GM18499 (cell line): ENCODE measurements around the gene ZBTB21.
A peak's percentile ranks its signal among the peaks of the same experiment; 100 is the strongest.

Experiments used
- ATAC-seq: cut with Tn5 transposase; IDR thresholded peaks from one replicate; pipeline ENCODE4 v1.9.1; 2021; ENCODE audit warnings: moderate number of reproducible peaks; ENCODE audit not compliant: insufficient read depth, unreplicated experiment

ZBTB21 gene

GRCh38 chr21:42021371-42022090, 11.4 kb upstream of the ZBTB21 start:
- ATAC-seq, result no peak

- ATAC-seq, result no peak
Observed at GRCh38 chr21:42019706-42020105, 9.5 kb upstream of the ZBTB21 start.

- no peak for ATAC-seq
Observed at GRCh38 chr21:42019101-42019605, 9.0 kb upstream of the ZBTB21 start.

GRCh38 chr21:42017022-42017421, 6.9 kb upstream of the ZBTB21 start:
- ATAC-seq, result no peak

- no peak for ATAC-seq
Observed at GRCh38 chr21:42016364-42016985, 6.3 kb upstream of the ZBTB21 start.

GRCh38 chr21:42013931-42014330, 3.8 kb upstream of the ZBTB21 start:
- ATAC-seq, result no peak

- no peak for ATAC-seq
Observed at GRCh38 chr21:42013376-42013775, 3.2 kb upstream of the ZBTB21 start.

GRCh38 chr21:42012763-42013329, 2.7 kb upstream of the ZBTB21 start:
- ATAC-seq, result no peak

GRCh38 chr21:42012344-42012743, 2.2 kb upstream of the ZBTB21 start:
- ATAC-seq, result no peak

GRCh38 chr21:42010507-42011495, 641 bp upstream of the ZBTB21 start:
- ATAC-seq, result no peak

GRCh38 chr21:42009018-42009830, 936 bp downstream of the ZBTB21 start:
- ATAC-seq, result no peak

- no peak for ATAC-seq
Observed at GRCh38 chr21:42007356-42007940, 2.7 kb downstream of the ZBTB21 start.

GRCh38 chr21:42006765-42007164, 3.4 kb downstream of the ZBTB21 start:
- no peak for ATAC-seq

- ATAC-seq, result no peak
Observed at GRCh38 chr21:42004406-42005199, 5.6 kb downstream of the ZBTB21 start.

GRCh38 chr21:42003051-42003461, 7.1 kb downstream of the ZBTB21 start:
- ATAC-seq, result no peak

GRCh38 chr21:42002421-42002958, 7.7 kb downstream of the ZBTB21 start:
- peak; percentile 54 for ATAC-seq

- no peak for ATAC-seq
Observed at GRCh38 chr21:42001781-42002180, 8.4 kb downstream of the ZBTB21 start.

GRCh38 chr21:42000908-42001307, 9.3 kb downstream of the ZBTB21 start:
- ATAC-seq, result no peak
